Liver (tissue), 9 donors: ENCODE results near the gene HARBI1. TPM values are rescaled to one million over a fixed set of nuclear protein-coding genes. Genes with fewer than 3 reads are reported as not detected.

ENCODE experiments used
- DNase-seq: peaks from one replicate; pipeline ENCODE4 v3.0.0-alpha.2; 2017; ENCODE audit warnings: low spot score
- H3K27ac ChIP-seq, 2 donors: one replicate each; pipeline ENCODE4 v1.7.0; 2013; ENCODE audit warnings: inconsistent platforms in 2 of 2, low read length in 2 of 2, control low read depth in 1 of 2, low read depth in 1 of 2, mild to moderate bottlenecking in 1 of 2
- H3K27me3 ChIP-seq, 4 donors: one replicate each; pipeline versions ENCODE4 v1.6.1 to v1.7.0; 2013; ENCODE audit warnings: low read length in 3 of 4, inconsistent platforms in 1 of 4, mild to moderate bottlenecking in 1 of 4, moderate library complexity in 1 of 4; ENCODE audit not compliant: control insufficient read depth in 4 of 4, insufficient read depth in 4 of 4
- H3K36me3 ChIP-seq, 4 donors: one replicate each; pipeline versions ENCODE4 v1.6.1 to v1.7.0; 2013; ENCODE audit warnings: low read length in 3 of 4, mild to moderate bottlenecking in 3 of 4, low read depth in 1 of 4, moderate library complexity in 1 of 4; ENCODE audit not compliant: control insufficient read depth in 4 of 4, insufficient read depth in 3 of 4
- H3K4me1 ChIP-seq, 4 donors: one replicate each; pipeline versions ENCODE4 v1.6.1 to v1.7.0; 2013; ENCODE audit warnings: low read length in 3 of 4, mild to moderate bottlenecking in 3 of 4, moderate library complexity in 1 of 4; ENCODE audit not compliant: control insufficient read depth in 4 of 4, insufficient read depth in 4 of 4
- H3K4me3 ChIP-seq, 3 donors: one replicate each; pipeline versions ENCODE4 v1.6.1 to v1.7.0; 2013; ENCODE audit warnings: low read length in 3 of 3, control low read depth in 1 of 3, low read depth in 1 of 3, mild to moderate bottlenecking in 1 of 3
- H3K9ac ChIP-seq, 2 donors: one replicate each; pipeline ENCODE4 v1.7.0; 2013; ENCODE audit warnings: low read length in 2 of 2, mild to moderate bottlenecking in 2 of 2, moderate library complexity in 2 of 2, control low read depth in 1 of 2, low read depth in 1 of 2
- H3K9me3 ChIP-seq, 4 donors: one replicate each; pipeline versions ENCODE4 v1.6.1 to v1.7.0; 2013; ENCODE audit warnings: low read length in 3 of 4; ENCODE audit not compliant: control insufficient read depth in 4 of 4
- EGR1 ChIP-seq, 2 donors: IDR thresholded peaks; 2 replicates each; pipeline ENCODE4 v1.6.1; 2016 to 2018; ENCODE audit warnings: antibody characterized with exemption in 2 of 2, low read depth in 2 of 2
- FOXA1 ChIP-seq: IDR thresholded peaks from 2 replicates; pipeline ENCODE4 v1.6.1; 2016; ENCODE audit warnings: antibody characterized with exemption
- FOXA2 ChIP-seq: IDR thresholded peaks from 2 replicates; pipeline ENCODE4 v1.6.1; 2016; ENCODE audit warnings: antibody characterized with exemption
- GABPA ChIP-seq, 2 donors: IDR thresholded peaks in 1 of 2; conservative IDR thresholded peaks in 1 of 2; 2 replicates each; pipeline ENCODE4 v1.6.1; 2016; ENCODE audit warnings: antibody characterized with exemption in 2 of 2, mild to moderate bottlenecking in 1 of 2, moderate library complexity in 1 of 2
- HNF4A ChIP-seq, 2 donors: conservative IDR thresholded peaks; 2 replicates each; pipeline ENCODE4 v1.6.1; 2016; ENCODE audit warnings: antibody characterized with exemption in 2 of 2, mild to moderate bottlenecking in 2 of 2
- HNF4G ChIP-seq: IDR thresholded peaks from 2 replicates; pipeline ENCODE4 v1.6.1; 2016; ENCODE audit warnings: antibody characterized with exemption
- JUND ChIP-seq, 2 donors: IDR thresholded peaks; 2 replicates each; pipeline ENCODE4 v1.6.1; 2016; ENCODE audit warnings: antibody characterized with exemption in 2 of 2
- NR2F2 ChIP-seq: IDR thresholded peaks from 2 replicates; pipeline ENCODE4 v1.6.1; 2016; ENCODE audit warnings: antibody characterized with exemption
- RAD21 ChIP-seq, 2 donors: IDR thresholded peaks; 2 replicates each; pipeline ENCODE4 v1.6.1; 2016; ENCODE audit warnings: antibody characterized with exemption in 2 of 2, mild to moderate bottlenecking in 2 of 2
- RXRA ChIP-seq, 2 donors: IDR thresholded peaks; 2 replicates each; pipeline ENCODE4 v1.6.1; 2017 to 2018; ENCODE audit warnings: antibody characterized with exemption in 2 of 2, mild to moderate bottlenecking in 1 of 2
- SP1 ChIP-seq: IDR thresholded peaks from 2 replicates; pipeline ENCODE4 v1.6.1; 2018; ENCODE audit warnings: antibody characterized with exemption, mild to moderate bottlenecking
- TAF1 ChIP-seq: conservative IDR thresholded peaks from 2 replicates; pipeline ENCODE4 v1.6.1; 2016; ENCODE audit warnings: antibody characterized with exemption, mild to moderate bottlenecking
- YY1 ChIP-seq: IDR thresholded peaks from 2 replicates; pipeline ENCODE4 v1.6.1; 2016; ENCODE audit warnings: antibody characterized with exemption, mild to moderate bottlenecking
- polyA plus RNA-seq, 2 donors: library from polyadenylated mRNA; stranded (reverse) in 1 of 2; unstranded in 1 of 2; fragments of 200-250 nt in 1 of 2; fragments of >200 nt in 1 of 2; fragmentation: Nextera tagmentation in 1 of 2; extraction: Ambion mirVana in 1 of 2; gene quantifications; one replicate each; pipeline versions ENCODE4 v1.2.1 to v1.2.3, GENCODE V29; 2013 to 2015
- total RNA-seq, 2 donors: library from RNA; depleted of rRNA; stranded (reverse); fragments of >200 nt; gene quantifications; one replicate each; pipeline ENCODE4 v1.2.3, GENCODE V29; 2014
- TF ChIP-seq, protein P1 (sequence below): IDR thresholded peaks from 2 replicates; pipeline ENCODE4 v1.6.1; 2016; ENCODE audit warnings: antibody characterized with exemption, mild to moderate bottlenecking
- TF ChIP-seq, protein P2 (sequence below): IDR thresholded peaks from 2 replicates; pipeline ENCODE4 v1.6.1; 2016; ENCODE audit warnings: antibody characterized with exemption
- TF ChIP-seq, protein P3 (sequence below): IDR thresholded peaks from 2 replicates; pipeline ENCODE4 v1.6.1; 2016; ENCODE audit warnings: antibody characterized with exemption
- TF ChIP-seq, protein P4 (sequence below): fragments of 150-350 bp; IDR thresholded peaks from 2 replicates; pipeline ENCODE4 v1.5.1; 2017; ENCODE audit warnings: improper control_type of control experiment, low read depth, low read length; ENCODE audit not compliant: missing input control
- TF ChIP-seq, protein P5 (sequence below): IDR thresholded peaks from 2 replicates; pipeline ENCODE4 v1.6.1; 2016; ENCODE audit warnings: antibody characterized with exemption
- donor health status: healthy.
- donor health status: healthy.
- donor health status: healthy.
- donor health status: healthy.
- donor health status: healthy.

HARBI1 gene
- total and polyA plus RNA-seq, 4 donors: 2.5 to 5.9 (median 3.3) TPM

DNA sequence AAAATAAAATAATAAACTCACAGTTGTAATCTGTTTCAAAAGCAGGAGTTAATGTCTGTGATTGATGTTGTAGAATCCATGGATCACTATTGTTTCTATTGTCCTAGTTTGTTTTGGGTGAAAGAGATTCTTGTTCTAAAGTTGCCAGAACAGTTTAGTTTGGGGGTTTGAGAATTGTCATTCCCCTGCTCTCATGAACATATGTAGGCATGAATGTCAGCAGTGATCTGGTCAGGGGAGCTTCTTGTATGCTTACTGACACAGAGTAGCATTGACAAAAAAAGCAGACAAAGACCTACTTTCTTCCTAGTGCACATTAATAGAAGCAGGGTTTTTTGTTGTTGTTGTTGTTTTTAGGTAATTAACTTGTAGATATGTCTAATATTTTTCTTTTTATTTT, 44.8 kb upstream of the HARBI1 start:
- no peak overlapping the region for H3K27ac ChIP-seq
- peaks cover 11 to 69% (median 57%) of the 10 kb centered on the region in 4 donors for H3K36me3 ChIP-seq
- H3K4me1 ChIP-seq: peaks cover 0 to 8% (median 2%) of the 10 kb centered on the region in 4 donors
- no peak overlapping the region for H3K4me3 ChIP-seq
- TF ChIP-seq GABPA (IDR thresholded peaks at IDR 0.05 in 1 of 2, conservative IDR thresholded peaks at IDR 0.05 in 1 of 2) (no peak), HNF4A (conservative IDR thresholded peaks at IDR 0.05) (no peak), TAF1 (no peak), FOXA1 (no peak), NR2F2 (no peak), EGR1 (IDR thresholded peaks at IDR 0.05; ENCODE audit: low read depth in 2 of 2) (no peak), RAD21 (IDR thresholded peaks at IDR 0.05) (no peak), RXRA (IDR thresholded peaks at IDR 0.05) (no peak), JUND (IDR thresholded peaks at IDR 0.05) (no peak), FOXA2 (no peak), YY1 (no peak), SP1 (no peak), HNF4G (no peak)
- TF ChIP-seq, protein P1, sequence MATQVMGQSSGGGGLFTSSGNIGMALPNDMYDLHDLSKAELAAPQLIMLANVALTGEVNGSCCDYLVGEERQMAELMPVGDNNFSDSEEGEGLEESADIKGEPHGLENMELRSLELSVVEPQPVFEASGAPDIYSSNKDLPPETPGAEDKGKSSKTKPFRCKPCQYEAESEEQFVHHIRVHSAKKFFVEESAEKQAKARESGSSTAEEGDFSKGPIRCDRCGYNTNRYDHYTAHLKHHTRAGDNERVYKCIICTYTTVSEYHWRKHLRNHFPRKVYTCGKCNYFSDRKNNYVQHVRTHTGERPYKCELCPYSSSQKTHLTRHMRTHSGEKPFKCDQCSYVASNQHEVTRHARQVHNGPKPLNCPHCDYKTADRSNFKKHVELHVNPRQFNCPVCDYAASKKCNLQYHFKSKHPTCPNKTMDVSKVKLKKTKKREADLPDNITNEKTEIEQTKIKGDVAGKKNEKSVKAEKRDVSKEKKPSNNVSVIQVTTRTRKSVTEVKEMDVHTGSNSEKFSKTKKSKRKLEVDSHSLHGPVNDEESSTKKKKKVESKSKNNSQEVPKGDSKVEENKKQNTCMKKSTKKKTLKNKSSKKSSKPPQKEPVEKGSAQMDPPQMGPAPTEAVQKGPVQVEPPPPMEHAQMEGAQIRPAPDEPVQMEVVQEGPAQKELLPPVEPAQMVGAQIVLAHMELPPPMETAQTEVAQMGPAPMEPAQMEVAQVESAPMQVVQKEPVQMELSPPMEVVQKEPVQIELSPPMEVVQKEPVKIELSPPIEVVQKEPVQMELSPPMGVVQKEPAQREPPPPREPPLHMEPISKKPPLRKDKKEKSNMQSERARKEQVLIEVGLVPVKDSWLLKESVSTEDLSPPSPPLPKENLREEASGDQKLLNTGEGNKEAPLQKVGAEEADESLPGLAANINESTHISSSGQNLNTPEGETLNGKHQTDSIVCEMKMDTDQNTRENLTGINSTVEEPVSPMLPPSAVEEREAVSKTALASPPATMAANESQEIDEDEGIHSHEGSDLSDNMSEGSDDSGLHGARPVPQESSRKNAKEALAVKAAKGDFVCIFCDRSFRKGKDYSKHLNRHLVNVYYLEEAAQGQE: no peak
- TF ChIP-seq, protein P2, sequence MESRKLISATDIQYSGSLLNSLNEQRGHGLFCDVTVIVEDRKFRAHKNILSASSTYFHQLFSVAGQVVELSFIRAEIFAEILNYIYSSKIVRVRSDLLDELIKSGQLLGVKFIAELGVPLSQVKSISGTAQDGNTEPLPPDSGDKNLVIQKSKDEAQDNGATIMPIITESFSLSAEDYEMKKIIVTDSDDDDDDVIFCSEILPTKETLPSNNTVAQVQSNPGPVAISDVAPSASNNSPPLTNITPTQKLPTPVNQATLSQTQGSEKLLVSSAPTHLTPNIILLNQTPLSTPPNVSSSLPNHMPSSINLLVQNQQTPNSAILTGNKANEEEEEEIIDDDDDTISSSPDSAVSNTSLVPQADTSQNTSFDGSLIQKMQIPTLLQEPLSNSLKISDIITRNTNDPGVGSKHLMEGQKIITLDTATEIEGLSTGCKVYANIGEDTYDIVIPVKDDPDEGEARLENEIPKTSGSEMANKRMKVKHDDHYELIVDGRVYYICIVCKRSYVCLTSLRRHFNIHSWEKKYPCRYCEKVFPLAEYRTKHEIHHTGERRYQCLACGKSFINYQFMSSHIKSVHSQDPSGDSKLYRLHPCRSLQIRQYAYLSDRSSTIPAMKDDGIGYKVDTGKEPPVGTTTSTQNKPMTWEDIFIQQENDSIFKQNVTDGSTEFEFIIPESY: no peak
- TF ChIP-seq, protein P3, sequence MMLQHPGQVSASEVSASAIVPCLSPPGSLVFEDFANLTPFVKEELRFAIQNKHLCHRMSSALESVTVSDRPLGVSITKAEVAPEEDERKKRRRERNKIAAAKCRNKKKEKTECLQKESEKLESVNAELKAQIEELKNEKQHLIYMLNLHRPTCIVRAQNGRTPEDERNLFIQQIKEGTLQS: no peak
- TF ChIP-seq, protein P4, sequence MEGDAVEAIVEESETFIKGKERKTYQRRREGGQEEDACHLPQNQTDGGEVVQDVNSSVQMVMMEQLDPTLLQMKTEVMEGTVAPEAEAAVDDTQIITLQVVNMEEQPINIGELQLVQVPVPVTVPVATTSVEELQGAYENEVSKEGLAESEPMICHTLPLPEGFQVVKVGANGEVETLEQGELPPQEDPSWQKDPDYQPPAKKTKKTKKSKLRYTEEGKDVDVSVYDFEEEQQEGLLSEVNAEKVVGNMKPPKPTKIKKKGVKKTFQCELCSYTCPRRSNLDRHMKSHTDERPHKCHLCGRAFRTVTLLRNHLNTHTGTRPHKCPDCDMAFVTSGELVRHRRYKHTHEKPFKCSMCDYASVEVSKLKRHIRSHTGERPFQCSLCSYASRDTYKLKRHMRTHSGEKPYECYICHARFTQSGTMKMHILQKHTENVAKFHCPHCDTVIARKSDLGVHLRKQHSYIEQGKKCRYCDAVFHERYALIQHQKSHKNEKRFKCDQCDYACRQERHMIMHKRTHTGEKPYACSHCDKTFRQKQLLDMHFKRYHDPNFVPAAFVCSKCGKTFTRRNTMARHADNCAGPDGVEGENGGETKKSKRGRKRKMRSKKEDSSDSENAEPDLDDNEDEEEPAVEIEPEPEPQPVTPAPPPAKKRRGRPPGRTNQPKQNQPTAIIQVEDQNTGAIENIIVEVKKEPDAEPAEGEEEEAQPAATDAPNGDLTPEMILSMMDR: no peak
- TF ChIP-seq, protein P5, sequence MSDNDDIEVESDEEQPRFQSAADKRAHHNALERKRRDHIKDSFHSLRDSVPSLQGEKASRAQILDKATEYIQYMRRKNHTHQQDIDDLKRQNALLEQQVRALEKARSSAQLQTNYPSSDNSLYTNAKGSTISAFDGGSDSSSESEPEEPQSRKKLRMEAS: no peak
- no peak overlapping the region for H3K9ac ChIP-seq
- H3K27me3 ChIP-seq: no peaks in the 10 kb centered on the region
- DNase-seq: no peak
- no peaks in the 10 kb centered on the region for H3K9me3 ChIP-seq
